ENCODE data around the gene TSFM. TPM values are rescaled to one million over a fixed set of nuclear protein-coding genes. Genes with fewer than 3 reads are reported as not detected.
A peak's percentile ranks its signal among the peaks of the same experiment; 100 is the strongest.

The TSFM gene
- total and polyA plus RNA-seq, 9 of the 15 experiments (the other 6 are each of a cell fraction or from before 2014, with no cell fraction given), result 44.6 to 198 (median 60.2) TPM

DNA sequence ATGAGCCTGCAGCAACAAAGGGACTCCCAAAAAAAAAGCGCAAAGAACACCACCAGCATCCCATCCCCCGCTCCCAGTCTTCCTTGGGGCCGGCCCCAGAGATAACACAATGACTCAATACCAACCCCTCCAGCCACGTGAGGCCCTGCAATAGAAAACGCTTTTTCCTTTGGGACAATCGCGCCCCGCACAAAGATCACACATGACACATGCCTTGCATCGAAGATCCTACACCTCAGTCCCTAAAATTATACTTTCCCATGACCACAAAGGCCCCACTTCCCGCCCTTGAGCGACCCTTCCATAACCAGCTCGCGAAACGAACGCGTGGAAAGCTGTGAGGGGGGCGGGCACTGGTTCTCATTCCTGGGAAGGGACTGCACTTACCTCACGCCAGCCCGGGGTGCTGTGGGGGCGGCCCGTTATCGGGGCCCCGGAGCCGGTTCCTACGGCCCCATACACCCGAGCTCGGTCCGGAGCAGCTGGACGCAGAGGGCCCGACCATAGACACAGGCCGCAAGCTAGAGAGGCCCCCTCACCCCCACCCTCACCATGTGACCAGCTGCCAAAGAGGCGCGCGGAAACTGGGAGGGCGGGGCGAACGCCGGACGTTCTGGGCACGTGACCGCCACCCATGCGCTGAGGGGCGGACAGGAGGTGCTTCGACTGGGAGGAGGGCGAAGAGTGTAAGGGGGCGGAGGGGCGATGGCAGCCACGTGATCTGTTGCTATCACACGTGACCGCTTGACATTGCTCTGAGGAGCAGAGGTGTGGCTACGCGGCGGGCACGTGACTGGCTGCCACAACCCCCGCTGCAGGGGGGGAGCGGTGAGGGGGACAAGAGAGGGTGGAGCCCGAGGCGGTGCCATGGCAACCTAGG, 30.6 kb upstream of the TSFM start, which contains the start of gene CDK4 (continued):
- TF ChIP-seq NCOR1 (IDR thresholded peaks at IDR 0.05) (peak; percentile 29; the same call in 1 of the 2 replicates), CBX1 (IDR thresholded peaks at IDR 0.05; ENCODE audit: low read depth) (no peak; the same call in 1 of the 2 replicates), ZNF75A (CRISPR knock-in tag; IDR thresholded peaks at IDR 0.05) (0 out of 2 replicates have a peak, but pooled peaks have one; percentile 49), MXI1 (IDR thresholded peaks at IDR 0.05; ENCODE audit: low read depth, low read length) (peak; percentile 89; the same call in 1 of the 2 replicates), EWSR1 (IDR thresholded peaks at IDR 0.05; ENCODE audit: borderline replicate concordance, low read depth, partially characterized antibody) (no peak), SAP30 (IDR thresholded peaks at IDR 0.05; ENCODE audit: borderline replicate concordance, insufficient read depth, low read depth, low read length, poor library complexity, severe bottlenecking) (peak; percentile 71), LCOR (CRISPR knock-in tag; IDR thresholded peaks at IDR 0.05) (peak; percentile 93), ZNF592 (IDR thresholded peaks at IDR 0.05) (peak; percentile 59), POLR3A (IDR thresholded peaks at IDR 0.05; ENCODE audit: borderline replicate concordance, extremely low read depth, insufficient read depth, insufficient read length) (no peak)
- TF ChIP-seq, protein P1, sequence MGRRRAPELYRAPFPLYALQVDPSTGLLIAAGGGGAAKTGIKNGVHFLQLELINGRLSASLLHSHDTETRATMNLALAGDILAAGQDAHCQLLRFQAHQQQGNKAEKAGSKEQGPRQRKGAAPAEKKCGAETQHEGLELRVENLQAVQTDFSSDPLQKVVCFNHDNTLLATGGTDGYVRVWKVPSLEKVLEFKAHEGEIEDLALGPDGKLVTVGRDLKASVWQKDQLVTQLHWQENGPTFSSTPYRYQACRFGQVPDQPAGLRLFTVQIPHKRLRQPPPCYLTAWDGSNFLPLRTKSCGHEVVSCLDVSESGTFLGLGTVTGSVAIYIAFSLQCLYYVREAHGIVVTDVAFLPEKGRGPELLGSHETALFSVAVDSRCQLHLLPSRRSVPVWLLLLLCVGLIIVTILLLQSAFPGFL (CRISPR knock-in tag; IDR thresholded peaks at IDR 0.05), result 0 out of 2 replicates have a peak, but pooled peaks have one; percentile 72
- TF ChIP-seq, protein P2, sequence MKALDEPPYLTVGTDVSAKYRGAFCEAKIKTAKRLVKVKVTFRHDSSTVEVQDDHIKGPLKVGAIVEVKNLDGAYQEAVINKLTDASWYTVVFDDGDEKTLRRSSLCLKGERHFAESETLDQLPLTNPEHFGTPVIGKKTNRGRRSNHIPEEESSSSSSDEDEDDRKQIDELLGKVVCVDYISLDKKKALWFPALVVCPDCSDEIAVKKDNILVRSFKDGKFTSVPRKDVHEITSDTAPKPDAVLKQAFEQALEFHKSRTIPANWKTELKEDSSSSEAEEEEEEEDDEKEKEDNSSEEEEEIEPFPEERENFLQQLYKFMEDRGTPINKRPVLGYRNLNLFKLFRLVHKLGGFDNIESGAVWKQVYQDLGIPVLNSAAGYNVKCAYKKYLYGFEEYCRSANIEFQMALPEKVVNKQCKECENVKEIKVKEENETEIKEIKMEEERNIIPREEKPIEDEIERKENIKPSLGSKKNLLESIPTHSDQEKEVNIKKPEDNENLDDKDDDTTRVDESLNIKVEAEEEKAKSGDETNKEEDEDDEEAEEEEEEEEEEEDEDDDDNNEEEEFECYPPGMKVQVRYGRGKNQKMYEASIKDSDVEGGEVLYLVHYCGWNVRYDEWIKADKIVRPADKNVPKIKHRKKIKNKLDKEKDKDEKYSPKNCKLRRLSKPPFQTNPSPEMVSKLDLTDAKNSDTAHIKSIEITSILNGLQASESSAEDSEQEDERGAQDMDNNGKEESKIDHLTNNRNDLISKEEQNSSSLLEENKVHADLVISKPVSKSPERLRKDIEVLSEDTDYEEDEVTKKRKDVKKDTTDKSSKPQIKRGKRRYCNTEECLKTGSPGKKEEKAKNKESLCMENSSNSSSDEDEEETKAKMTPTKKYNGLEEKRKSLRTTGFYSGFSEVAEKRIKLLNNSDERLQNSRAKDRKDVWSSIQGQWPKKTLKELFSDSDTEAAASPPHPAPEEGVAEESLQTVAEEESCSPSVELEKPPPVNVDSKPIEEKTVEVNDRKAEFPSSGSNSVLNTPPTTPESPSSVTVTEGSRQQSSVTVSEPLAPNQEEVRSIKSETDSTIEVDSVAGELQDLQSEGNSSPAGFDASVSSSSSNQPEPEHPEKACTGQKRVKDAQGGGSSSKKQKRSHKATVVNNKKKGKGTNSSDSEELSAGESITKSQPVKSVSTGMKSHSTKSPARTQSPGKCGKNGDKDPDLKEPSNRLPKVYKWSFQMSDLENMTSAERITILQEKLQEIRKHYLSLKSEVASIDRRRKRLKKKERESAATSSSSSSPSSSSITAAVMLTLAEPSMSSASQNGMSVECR (CRISPR knock-in tag; IDR thresholded peaks at IDR 0.05), result peak; percentile 90
- TF ChIP-seq, protein P3, sequence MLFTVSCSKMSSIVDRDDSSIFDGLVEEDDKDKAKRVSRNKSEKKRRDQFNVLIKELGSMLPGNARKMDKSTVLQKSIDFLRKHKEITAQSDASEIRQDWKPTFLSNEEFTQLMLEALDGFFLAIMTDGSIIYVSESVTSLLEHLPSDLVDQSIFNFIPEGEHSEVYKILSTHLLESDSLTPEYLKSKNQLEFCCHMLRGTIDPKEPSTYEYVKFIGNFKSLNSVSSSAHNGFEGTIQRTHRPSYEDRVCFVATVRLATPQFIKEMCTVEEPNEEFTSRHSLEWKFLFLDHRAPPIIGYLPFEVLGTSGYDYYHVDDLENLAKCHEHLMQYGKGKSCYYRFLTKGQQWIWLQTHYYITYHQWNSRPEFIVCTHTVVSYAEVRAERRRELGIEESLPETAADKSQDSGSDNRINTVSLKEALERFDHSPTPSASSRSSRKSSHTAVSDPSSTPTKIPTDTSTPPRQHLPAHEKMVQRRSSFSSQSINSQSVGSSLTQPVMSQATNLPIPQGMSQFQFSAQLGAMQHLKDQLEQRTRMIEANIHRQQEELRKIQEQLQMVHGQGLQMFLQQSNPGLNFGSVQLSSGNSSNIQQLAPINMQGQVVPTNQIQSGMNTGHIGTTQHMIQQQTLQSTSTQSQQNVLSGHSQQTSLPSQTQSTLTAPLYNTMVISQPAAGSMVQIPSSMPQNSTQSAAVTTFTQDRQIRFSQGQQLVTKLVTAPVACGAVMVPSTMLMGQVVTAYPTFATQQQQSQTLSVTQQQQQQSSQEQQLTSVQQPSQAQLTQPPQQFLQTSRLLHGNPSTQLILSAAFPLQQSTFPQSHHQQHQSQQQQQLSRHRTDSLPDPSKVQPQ (CRISPR knock-in tag; IDR thresholded peaks at IDR 0.05; ENCODE audit: borderline replicate concordance), result peak; percentile 99

Data from K562 (cell line).